ENCODE measurements around the gene KRT9. TPM values are rescaled to one million over a fixed set of nuclear protein-coding genes. Genes with fewer than 3 reads are reported as not detected.

Gene KRT9
- polyA plus RNA-seq, 3 donors = 0.07 TPM; not detected in 2

GRCh38 chr17:41536741-41537613, 34.9 kb downstream of the KRT9 start:
- DNase-seq (ENCODE audit: extremely low read depth in 1 of 11, low read depth in 9 of 11, low spot score in 4 of 11) = no peak

DNA sequence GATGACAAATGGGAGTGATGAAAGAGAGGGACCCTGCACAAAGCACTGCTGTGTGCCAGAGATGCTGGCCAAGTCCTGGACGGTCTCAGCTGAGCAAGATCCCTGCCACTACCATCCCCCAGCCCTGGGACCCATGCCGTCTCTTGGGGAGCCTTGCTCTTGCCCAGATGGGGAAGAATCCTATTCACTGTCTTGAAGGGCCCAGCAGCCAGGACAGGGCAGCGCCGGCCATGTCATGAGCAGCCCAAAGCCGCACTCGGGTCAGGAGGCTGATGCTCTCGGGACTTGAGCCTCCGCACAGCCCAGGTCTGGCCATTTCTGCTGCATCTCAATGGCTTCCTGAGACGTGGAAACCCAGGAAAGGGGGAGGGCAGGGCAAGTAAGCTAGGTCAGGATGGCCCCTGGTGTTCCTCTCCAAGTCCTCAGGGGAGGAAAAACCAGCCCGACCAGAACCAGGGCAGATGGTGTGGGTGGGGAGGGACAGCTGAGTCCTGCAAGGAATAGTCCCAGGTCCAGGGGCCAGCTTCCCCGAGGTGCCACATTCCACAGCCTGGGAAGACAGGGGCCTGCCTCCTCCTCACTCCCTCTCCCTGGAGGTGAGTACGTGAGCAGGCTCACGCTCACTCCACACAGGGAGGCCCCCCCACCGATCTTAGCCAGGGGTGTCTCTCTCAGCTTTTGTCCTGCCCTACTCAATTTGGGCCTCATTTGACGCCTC, 35.9 kb downstream of the KRT9 start:
- DNase-seq (ENCODE audit: extremely low read depth in 1 of 11, low read depth in 9 of 11, low spot score in 4 of 11) = no peak

- no peak for DNase-seq (ENCODE audit: extremely low read depth in 1 of 11, low read depth in 9 of 11, low spot score in 4 of 11)
These were observed 36.8 kb downstream of the KRT9 start for GRCh38 chr17:41534899-41535546.

GRCh38 chr17:41533613-41534012, 38.2 kb downstream of the KRT9 start:
- no peak for DNase-seq (ENCODE audit: extremely low read depth in 1 of 11, low read depth in 9 of 11, low spot score in 4 of 11)

GRCh38 chr17:41532947-41533570, 38.8 kb downstream of the KRT9 start:
- no peak for DNase-seq (ENCODE audit: extremely low read depth in 1 of 11, low read depth in 9 of 11, low spot score in 4 of 11)

DNA sequence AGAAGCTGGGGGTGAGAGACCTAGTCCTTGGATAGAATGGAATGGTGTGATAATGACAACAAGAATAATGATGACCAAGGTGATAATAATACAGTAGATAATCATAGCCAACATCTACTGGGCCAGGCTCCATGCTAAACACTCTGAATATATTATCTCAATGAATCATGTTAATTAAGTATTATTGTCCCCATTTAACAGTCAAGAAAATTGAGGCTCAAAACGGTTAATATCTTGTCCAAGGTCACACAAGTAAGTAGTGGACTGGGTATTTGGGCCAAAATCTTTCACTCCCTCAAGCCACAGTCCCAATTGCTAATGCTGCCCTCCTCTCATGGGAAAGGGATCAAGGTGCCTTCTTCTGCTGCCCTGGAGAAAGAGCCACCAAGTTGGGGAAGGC, 39.9 kb downstream of the KRT9 start:
- DNase-seq (ENCODE audit: extremely low read depth in 1 of 11, low read depth in 9 of 11, low spot score in 4 of 11) = no peak

- DNase-seq (ENCODE audit: extremely low read depth in 1 of 11, low read depth in 9 of 11, low spot score in 4 of 11) = no peak
These were observed 41.5 kb downstream of the KRT9 start for GRCh38 chr17:41530062-41531048.

GRCh38 chr17:41529491-41529915, 42.4 kb downstream of the KRT9 start:
- DNase-seq (ENCODE audit: extremely low read depth in 1 of 11, low read depth in 9 of 11, low spot score in 4 of 11) = no peak

DNA sequence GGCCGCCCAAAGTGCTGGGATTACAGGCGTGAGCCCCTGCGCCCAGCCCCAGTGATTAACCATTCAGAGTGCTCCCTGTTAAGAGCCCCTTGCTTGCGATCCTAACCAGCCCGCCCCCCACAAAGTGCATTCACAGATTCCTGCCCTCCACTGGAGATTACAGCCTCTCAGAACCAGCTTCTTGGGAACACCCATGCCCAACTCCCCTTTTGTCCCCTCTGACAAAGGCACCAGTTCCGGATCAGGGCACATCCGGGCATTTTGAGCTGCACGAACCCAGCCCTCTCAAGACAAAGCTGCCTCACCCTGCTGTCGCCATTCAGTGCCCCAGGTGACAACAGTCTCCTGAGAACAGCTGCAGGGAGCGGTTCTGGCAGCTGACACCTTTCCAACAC, 42.9 kb downstream of the KRT9 start:
- DNase-seq (ENCODE audit: extremely low read depth in 1 of 11, low read depth in 9 of 11, low spot score in 4 of 11) = no peak

DNA sequence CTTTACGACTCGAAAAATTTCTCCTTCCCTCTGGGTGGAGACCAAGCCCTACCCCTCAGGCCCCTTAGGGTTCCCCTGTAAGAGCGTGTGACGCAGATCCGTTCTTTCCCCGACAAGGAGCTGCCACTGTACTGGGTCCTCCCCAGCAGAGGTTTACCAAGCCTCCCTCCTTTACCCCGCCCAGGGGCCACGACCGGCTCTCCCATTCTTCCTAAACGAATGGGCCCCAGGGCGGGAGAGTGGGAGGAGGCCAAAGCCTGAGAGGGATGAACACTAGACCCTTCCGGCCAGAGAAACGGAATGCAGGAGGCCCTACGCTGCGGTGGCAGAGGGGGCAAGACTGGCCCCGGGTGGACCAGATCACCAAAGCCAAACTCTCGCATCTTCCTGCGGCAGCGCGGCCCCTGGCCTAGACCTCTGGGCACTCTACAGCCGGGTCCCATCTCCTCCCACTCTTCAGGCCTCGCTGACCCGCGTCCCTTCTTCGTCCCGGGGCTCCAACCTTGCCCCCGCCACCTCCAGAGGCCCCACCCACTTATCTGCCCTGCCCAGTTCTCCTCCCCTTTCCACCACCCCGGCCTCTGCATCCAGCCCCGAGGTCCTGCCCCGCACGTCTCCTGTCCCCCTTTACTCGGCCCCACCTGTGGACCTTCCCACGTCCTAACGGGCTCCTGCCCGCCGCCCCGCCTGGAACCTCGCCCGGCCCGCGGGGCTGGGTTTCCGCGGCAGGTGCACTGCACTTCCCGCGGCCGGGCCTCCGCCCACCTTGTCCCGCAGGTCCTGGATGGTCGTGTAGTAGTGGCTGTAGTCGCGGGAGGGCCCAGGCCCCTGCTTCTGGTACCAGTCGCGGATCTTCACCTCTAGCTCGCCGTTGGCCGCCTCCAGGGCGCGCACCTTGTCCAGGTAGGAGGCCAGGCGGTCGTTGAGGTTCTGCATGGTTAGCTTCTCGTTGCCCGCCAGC, 44.5 kb downstream of the KRT9 start:
- no peak for DNase-seq (ENCODE audit: extremely low read depth in 1 of 11, low read depth in 9 of 11, low spot score in 4 of 11)

- DNase-seq (ENCODE audit: extremely low read depth in 1 of 11, low read depth in 9 of 11, low spot score in 4 of 11) = no peak
These were observed 47.6 kb downstream of the KRT9 start for GRCh38 chr17:41524261-41524660.

- no peak for DNase-seq (ENCODE audit: extremely low read depth in 1 of 11, low read depth in 9 of 11, low spot score in 4 of 11)
These were observed 48.1 kb downstream of the KRT9 start for GRCh38 chr17:41523787-41524186.

DNA sequence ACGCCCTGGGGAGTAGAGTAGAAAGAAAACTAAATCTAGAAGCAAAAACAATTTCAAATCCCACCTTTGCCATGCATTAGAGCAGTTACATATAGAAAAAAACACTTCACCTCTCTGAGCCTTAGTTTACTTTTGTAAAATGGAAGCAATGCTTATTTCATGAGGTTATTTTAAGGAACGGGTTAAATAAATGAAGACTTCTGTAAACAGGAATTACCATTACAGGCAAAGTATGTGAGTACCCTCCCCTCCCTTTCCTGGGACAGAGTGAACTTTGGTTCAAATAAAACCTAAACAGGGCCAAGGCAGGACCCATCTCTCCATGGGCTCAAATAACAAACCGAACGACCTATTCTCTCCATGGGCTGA, 48.6 kb downstream of the KRT9 start:
- DNase-seq (ENCODE audit: extremely low read depth in 1 of 11, low read depth in 9 of 11, low spot score in 4 of 11) = no peak

DNA sequence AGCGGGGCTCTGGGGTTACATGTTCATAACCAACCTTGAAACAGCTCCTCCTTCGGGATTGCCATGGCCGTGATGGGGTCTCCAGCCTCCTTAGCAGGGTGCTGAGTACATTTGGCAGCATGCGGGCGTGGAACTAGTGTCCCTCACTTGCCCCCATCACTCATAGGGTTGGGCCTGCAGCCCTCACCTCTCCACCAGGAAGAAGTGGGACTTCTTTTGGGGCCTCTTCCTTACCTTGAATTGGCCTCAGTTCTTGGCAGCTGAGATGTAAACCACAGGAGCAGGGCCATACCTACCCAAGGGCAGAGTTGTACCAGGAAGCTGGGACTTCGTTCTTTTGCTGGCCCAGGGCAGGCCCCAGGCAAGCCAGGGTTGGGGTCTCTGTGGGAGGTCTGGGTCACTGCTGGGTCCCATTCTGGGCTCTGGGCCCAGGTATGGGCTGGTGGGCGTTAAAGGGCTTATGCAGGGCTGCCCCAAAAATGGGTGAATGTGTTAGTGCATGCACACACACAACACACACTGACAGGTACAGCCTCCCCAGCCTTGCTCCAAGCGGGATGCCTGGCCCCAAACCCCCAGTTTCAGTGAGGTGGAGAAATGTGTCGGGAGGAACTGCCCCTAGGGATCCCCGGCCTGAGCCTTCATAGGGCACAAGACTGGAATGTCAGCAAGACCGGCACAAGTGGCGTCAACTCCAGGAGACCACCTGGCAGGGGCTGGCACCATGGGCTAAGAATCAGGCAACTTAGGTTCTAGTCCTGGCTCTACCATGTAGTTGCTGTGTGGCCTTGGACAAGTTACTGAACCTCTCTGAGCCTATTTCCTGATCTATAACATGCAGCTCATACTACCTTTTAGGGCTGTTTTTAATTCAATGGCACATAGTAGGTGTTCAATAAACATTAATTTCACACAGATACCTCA, 49.3 kb downstream of the KRT9 start:
- no peak for DNase-seq (ENCODE audit: extremely low read depth in 1 of 11, low read depth in 9 of 11, low spot score in 4 of 11)

DNA sequence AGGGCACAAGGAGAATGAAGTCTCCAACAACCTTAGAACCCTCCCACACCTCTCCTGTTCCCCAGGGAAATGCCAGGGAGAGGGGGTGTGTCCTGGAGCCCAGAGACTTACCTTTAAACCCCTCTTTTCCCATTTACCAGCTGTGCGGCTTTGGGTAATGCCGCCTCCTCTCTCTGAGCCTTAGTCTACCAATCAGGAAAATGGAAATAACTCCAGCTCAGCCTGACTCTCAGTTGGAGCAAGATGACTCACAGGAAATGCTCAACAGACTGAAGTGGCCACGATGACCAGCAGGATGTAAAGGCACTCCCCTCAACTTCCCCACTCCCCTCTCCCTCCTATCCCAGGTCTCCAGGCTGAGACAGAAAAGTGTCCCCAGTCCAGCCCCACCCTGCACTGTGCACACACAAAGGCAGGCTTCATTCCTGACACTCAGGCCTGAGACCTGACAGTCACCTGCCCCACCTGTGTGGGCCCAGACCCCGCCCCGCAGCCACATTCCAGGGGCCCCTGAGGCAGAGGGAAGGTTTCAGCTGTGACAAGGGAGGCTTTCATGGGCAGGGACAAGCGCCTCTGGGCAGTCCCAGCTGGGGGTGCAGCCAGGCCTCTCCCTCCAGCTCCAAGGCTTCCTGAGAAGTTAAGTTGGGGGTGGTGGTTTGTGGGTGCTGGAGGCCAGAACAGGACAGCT, 50.1 kb downstream of the KRT9 start:
- no peak for DNase-seq (ENCODE audit: extremely low read depth in 1 of 11, low read depth in 9 of 11, low spot score in 4 of 11)

All from renal cortex interstitium (tissue), 11 donors.